Breast epithelium (tissue), 3 donors: Measurements from ENCODE around the gene TMEM266.

Experiments used
- CTCF ChIP-seq, 3 donors: fragments of 450-650 bp; IDR thresholded peaks; one replicate each; pipeline ENCODE4 v1.5.1; 2016 to 2017; ENCODE audit warnings: antibody characterized with exemption in 3 of 3, mild to moderate bottlenecking in 3 of 3, moderate library complexity in 3 of 3
- POLR2AphosphoS5 ChIP-seq, 3 donors: sonication (generic); formaldehyde crosslinking; IDR thresholded peaks; one replicate each; pipeline ENCODE4 v1.6.1; 2017; ENCODE audit warnings: antibody characterized with exemption in 3 of 3

GRCh38 chr15:76114561-76114960 is 54.8 kb downstream of the TMEM266 start:
- no peak for TF ChIP-seq POLR2AphosphoS5 (IDR thresholded peaks at IDR 0.05)
- no peak for TF ChIP-seq CTCF (IDR thresholded peaks at IDR 0.05)
